Left lung (tissue), 10 donors: ENCODE results near the gene MRPS10. TPM values are rescaled to one million over a fixed set of nuclear protein-coding genes. Genes with fewer than 3 reads are reported as not detected.

Experiments used
- ATAC-seq: fragments of 200-7000 bp; cut with Tn5 transposase; one replicate; pipeline ENCODE4 v1.9.1; 2020; ENCODE audit warnings: moderate library complexity
- DNase-seq, 4 donors: peaks; one replicate each; pipeline ENCODE4 v3.0.0-alpha.2; 2013 to 2020
- H3K27ac ChIP-seq, 2 donors: fragments of 200-600 bp; sonication (generic) in 1 of 2; one replicate each; pipeline versions ENCODE4 v1.5.0 to v1.8.0; 2020 to 2021
- H3K27me3 ChIP-seq, 2 donors: fragments of 200-600 bp; sonication (generic) in 1 of 2; one replicate each; pipeline versions ENCODE4 v1.5.0 to v1.8.0; 2020 to 2021
- H3K36me3 ChIP-seq, 2 donors: fragments of 200-600 bp; sonication (generic) in 1 of 2; one replicate each; pipeline versions ENCODE4 v1.5.0 to v1.8.0; 2020 to 2021
- H3K4me1 ChIP-seq, 2 donors: fragments of 200-600 bp; one replicate each; pipeline ENCODE4 v1.8.0; 2021
- H3K4me3 ChIP-seq, 2 donors: fragments of 200-600 bp; sonication (generic) in 1 of 2; one replicate each; pipeline versions ENCODE4 v1.5.0 to v1.8.0; 2020 to 2021; ENCODE audit warnings: mild to moderate bottlenecking in 1 of 2
- H3K9me3 ChIP-seq, 2 donors: fragments of 200-600 bp; sonication (generic) in 1 of 2; one replicate each; pipeline versions ENCODE4 v1.5.0 to v1.8.0; 2020 to 2021
- intact Hi-C, 2 donors: fragments of 100-400 bp; cut with DNase I; formaldehyde crosslinking; loops; one replicate each; pipeline versions ENCODE4 v1.11.2 to v1.14.2; 2022
- polyA plus RNA-seq, 6 donors: library from polyadenylated mRNA; unstranded; fragments of 120-200 nt; gene quantifications; one replicate each; pipeline ENCODE4 v1.2.1, GENCODE V29; 2013; ENCODE audit not compliant: insufficient read length in 6 of 6
- total RNA-seq, 2 donors: library from RNA; stranded (reverse); fragmentation: NEBNext Ultra II Directional; extraction: Animal tissue kit (Norgen Biotek cat#: 25700); gene quantifications; one replicate each; pipeline ENCODE4 v1.2.1, GENCODE V29; 2021
- TF ChIP-seq, protein P1 (sequence below), 2 donors: fragments of 200-600 bp; sonication (generic) in 1 of 2; IDR thresholded peaks; one replicate each; pipeline versions ENCODE4 v1.5.0 to v1.8.0; 2021; ENCODE audit warnings: antibody characterized with exemption in 2 of 2
- donor health status: DM: no; HTN: yes; CAD: no.
- donor health status: DM: no; HTN: no; CAD: no.

The MRPS10 gene
- total and polyA plus RNA-seq, 8 donors, result 24.5 to 36.0 (median 30.4) TPM

DNA sequence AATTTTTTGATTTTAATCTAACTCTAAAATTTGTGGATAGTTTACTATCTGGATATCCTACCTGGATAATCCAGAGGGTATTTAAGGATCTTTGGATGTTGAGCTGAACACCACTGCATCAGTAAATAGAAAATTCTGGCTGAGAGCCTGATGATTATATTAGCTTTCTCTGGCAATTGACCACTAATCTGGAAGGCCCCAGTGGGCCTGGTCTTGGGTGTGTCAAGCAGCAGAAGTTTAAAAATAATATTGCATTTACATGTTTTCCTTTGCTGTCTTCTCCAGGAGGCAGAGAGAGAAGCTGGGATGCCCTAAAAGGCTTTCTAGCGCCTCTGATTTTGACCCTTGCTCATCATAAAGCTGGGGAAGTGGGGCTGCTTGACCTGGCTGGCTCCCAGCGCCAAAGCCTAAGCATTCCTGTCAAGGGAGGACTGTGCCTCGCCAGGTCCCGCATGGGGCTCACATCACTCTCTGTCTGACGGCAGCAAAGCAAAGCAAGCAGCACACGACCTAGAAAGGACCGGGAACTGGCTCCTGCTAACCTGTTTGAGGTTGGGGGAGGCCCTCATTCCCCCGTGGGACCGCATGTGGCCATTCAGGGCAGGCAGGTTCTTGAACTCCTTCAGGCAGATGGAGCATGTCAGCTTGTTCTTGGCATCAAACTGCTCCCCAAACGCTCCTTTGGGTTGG is 46.6 kb upstream of the MRPS10 start:
- no peak for ATAC-seq
- peaks cover 0 to 17% of the 10 kb centered on the region in 2 donors for H3K36me3 ChIP-seq
- TF ChIP-seq, protein P1, sequence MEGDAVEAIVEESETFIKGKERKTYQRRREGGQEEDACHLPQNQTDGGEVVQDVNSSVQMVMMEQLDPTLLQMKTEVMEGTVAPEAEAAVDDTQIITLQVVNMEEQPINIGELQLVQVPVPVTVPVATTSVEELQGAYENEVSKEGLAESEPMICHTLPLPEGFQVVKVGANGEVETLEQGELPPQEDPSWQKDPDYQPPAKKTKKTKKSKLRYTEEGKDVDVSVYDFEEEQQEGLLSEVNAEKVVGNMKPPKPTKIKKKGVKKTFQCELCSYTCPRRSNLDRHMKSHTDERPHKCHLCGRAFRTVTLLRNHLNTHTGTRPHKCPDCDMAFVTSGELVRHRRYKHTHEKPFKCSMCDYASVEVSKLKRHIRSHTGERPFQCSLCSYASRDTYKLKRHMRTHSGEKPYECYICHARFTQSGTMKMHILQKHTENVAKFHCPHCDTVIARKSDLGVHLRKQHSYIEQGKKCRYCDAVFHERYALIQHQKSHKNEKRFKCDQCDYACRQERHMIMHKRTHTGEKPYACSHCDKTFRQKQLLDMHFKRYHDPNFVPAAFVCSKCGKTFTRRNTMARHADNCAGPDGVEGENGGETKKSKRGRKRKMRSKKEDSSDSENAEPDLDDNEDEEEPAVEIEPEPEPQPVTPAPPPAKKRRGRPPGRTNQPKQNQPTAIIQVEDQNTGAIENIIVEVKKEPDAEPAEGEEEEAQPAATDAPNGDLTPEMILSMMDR (IDR thresholded peaks at IDR 0.05), result no peak
- H3K27me3 ChIP-seq, result no peaks in the 10 kb centered on the region
- no peak for DNase-seq
- H3K9me3 ChIP-seq, result no peaks in the 10 kb centered on the region
- intact Hi-C loops, result no loop called here
- H3K4me1 ChIP-seq, result no peaks in the 10 kb centered on the region
- no peak overlapping the region for H3K27ac ChIP-seq
- H3K4me3 ChIP-seq, result no peak overlapping the region

DNA sequence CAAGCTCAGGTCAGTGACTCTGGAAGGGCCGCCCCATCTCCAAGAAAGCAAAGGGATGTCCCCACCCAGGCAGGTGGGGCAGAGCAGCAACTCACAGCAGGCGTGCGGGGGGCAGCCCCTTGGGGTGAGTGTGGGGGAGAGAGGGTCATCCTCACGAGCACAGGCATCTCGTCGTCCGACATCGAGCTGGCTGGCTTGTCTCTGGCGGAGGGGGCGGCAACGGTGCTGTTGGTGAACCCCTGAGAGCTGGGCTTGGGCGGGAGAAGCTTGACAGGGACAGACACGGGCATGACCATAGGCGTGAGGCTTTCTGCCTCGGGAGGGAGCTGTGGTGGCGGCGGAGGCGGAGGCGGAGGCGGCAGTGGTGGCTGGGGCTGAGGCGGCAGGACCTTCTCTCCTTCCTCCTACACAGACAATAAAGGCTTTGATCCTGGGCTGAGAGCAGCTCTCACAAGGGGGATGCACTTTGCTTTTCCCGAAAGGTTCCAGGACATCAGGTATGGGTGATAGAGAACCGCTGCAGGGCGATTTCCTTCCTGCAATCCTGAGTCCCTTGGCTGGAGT is 45.6 kb upstream of the MRPS10 start:
- DNase-seq, result no peak
- H3K36me3 ChIP-seq, result peaks cover 0 to 6% of the 10 kb centered on the region in 2 donors
- intact Hi-C loops, result no loop called here

DNA sequence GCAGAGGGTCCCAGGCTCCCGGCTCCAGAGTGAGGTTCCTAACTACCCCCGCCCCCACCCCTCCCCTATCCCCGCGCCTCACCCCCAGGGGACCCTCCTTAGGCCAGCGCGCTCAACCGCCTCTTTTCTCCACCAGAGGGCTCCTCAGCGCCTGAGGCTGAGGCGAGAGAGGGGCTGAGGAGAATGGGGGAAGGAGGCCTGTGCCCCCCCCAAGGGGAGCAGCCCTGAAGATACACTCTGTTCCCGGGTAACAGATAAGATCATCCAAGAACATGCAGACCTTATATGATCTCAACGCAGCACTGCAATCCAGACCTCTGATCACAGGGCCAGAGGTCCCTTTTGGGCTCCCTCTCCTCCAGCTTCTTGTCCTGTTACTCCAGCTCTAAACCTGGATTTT is 43.3 kb upstream of the MRPS10 start:
- Histone ChIP-seq H3K27ac (no peak overlapping the region), H3K9me3 (no peaks in the 10 kb centered on the region), H3K4me3 (no peak overlapping the region), H3K36me3 (peaks cover 0 to 17% of the 10 kb centered on the region in 2 donors), H3K27me3 (no peaks in the 10 kb centered on the region), H3K4me1 (no peaks in the 10 kb centered on the region)
- intact Hi-C loops, result no loop called here
- TF ChIP-seq, protein P1 (IDR thresholded peaks at IDR 0.05), result peak; percentile 35 to 48
- ATAC-seq, result peak; percentile 66
- DNase-seq, result peak in 1 of 4 donors; percentile 46

More for the DNA sequence above, 45.6 kb upstream of the MRPS10 start:
- Histone ChIP-seq H3K27ac (no peak overlapping the region), H3K4me1 (no peaks in the 10 kb centered on the region), H3K4me3 (no peak overlapping the region), H3K9me3 (no peaks in the 10 kb centered on the region), H3K27me3 (no peaks in the 10 kb centered on the region)
- TF ChIP-seq, protein P1 (IDR thresholded peaks at IDR 0.05), result no peak
- no peak for ATAC-seq

DNA sequence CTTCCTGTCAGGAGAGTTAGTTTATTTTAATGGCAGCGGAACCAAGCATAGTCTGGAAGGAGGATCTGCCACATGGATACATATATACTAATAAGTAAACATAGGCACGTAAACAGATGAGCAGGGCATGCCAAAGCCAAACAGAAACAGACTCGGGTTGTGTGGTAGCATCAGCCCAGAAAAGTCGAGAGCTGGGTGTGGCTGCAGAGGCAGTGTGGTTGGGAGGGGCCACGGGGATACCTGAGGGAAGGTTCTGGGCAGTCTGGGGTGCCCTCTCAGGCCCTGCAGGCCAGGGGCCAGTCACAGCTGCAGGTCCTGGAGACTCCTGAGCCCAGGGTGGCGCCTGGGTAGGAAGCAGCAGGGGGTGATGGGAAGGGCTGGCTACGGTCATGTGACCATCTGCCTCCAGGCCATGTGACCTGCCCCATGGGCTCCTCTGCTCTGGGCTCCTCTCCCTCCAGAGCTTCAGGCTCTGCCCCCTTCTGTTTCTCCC is 42.8 kb upstream of the MRPS10 start:
- Histone ChIP-seq H3K27me3 (no peaks in the 10 kb centered on the region), H3K4me3 (no peak overlapping the region), H3K27ac (no peak overlapping the region), H3K36me3 (peaks cover 0 to 20% of the 10 kb centered on the region in 2 donors), H3K4me1 (no peaks in the 10 kb centered on the region), H3K9me3 (no peaks in the 10 kb centered on the region)
- intact Hi-C loops, result no loop called here
- ATAC-seq (peak; percentile 16), DNase-seq (no peak)
- TF ChIP-seq, protein P1 (IDR thresholded peaks at IDR 0.05), result no peak

DNA sequence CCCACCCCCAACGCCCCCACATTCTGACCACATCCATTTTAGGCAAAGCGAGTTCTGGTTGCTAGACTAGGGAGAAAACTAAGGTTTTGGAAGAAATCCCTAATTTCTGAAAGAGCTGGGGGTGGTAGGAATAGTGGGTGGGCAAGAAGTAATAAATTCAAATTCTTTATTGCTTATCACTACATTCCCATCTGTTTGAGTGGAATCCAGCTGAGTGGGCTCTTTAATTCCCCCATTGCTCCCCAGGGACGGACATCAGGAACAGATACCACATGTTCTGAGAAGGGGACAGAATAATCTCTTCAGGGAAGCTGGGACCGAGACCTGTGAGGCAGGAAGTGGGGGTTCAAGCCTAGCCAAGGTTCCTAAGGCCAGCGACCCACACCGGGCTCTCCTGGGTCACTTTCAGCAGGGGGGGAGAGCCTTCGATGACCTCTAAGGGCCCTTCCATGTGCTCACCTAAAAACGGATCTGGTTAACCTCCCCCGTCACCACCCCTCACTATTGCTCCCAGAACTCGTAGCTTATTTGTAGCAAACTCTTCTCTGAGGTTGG is 42.3 kb upstream of the MRPS10 start:
- ATAC-seq, result no peak
- no peak for DNase-seq
- no peak overlapping the region for H3K4me3 ChIP-seq
- TF ChIP-seq, protein P1 (IDR thresholded peaks at IDR 0.05), result no peak
- intact Hi-C loops, result no loop called here
- no peaks in the 10 kb centered on the region for H3K4me1 ChIP-seq
- H3K27me3 ChIP-seq, result no peaks in the 10 kb centered on the region
- H3K9me3 ChIP-seq, result no peaks in the 10 kb centered on the region
- H3K27ac ChIP-seq, result no peak overlapping the region
- peaks cover 0 to 25% of the 10 kb centered on the region in 2 donors for H3K36me3 ChIP-seq
